NCI-H2029 (cell line): ENCODE data around the gene ROR2.

Experiments
- DNase-seq: peaks from one replicate; lab custom pipeline; 2025; lab: John Stamatoyannopoulos, UW

Gene ROR2

DNA sequence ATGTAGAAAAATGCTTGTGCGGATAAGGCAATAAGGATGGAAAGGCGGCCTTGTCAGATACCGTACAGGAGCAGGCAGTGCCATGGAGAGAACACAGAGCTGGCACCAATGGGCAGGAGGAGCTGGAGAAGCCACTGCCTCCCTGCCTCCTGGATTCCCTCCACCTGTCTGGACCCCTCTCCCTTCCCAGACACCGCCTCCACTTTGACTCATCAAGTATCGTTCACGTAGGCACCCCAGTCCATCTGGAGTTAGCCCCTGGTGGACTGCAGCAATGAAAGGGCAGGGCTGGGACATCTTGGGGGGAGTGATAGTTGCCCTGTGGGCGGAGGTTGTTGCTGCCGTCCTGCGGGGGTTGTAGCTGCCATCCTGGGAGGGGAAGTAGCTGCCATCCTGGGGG is 232.0 kb downstream of the ROR2 start:
- no peak for DNase-seq

DNA sequence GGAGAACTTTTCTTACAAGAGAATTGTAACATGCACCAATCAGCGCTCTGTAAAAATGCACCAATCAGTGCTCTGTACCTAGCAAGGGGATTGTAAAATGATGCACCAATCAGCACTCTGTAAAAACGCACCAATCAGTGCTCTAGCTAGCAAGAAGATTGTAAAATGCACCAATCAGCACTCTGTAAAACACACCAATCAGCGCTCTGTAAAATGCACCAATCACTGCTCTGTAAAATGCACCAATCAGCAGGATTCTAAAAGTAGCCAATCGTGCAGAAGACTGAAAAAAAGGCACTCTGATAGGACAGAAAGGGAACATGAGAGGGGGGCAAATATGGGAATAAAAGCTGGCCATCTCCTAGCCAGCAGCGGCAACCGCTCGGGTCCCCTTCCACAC is 233.2 kb downstream of the ROR2 start:
- DNase-seq = no peak

DNA sequence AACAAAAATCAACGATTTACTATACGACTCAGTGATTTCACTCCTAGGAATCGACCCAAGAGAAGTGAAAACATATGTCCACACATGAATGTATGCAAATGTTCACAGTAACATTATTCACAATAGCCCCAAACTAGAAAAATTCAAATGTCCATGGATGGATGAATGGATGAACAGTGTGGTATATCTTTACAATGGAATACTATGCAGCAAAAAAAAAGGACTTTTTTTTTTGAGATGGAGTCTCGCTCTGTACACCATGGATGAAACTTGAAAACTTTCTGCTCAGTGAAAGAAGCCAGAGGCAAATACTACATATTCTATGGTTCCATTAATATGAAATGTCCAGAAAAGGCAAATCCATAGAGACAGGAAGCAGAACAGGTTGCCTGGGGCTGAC is 233.8 kb downstream of the ROR2 start:
- DNase-seq = no peak

DNA sequence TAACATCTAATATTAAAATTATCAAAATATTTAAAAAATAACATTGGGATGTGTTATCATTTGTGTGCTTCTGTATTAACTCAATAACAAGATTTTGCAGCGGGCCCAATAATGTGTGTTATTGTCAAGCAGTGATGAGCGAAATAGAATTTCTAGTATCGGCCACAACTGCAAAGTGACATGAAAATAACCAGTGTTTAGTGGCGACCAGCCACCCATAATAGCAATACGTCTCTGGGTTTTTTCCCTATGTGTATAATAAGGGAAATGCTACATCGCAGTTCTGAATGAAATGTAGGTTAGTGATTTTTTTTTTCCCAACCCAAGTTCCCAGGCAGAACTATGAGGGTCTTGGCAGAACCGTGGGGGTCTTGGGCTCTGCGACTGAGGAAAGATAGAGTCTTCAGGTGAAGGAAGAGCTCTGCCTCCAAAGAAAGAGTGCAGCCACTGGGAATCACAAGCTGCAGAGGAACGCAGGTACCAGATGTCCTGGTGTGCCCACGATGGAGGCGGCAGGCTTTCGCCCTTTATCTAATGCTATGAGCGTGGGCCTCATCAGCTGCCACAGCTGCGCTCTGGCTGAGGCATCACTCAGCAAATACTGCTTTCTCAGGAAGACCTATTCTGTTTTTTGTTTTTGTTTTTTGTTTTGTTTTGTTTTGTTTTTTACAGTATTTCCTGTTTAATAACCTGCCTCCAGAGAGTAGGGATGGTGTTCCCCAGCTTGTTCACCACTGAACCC is 235.0 kb downstream of the ROR2 start:
- no peak for DNase-seq

DNA sequence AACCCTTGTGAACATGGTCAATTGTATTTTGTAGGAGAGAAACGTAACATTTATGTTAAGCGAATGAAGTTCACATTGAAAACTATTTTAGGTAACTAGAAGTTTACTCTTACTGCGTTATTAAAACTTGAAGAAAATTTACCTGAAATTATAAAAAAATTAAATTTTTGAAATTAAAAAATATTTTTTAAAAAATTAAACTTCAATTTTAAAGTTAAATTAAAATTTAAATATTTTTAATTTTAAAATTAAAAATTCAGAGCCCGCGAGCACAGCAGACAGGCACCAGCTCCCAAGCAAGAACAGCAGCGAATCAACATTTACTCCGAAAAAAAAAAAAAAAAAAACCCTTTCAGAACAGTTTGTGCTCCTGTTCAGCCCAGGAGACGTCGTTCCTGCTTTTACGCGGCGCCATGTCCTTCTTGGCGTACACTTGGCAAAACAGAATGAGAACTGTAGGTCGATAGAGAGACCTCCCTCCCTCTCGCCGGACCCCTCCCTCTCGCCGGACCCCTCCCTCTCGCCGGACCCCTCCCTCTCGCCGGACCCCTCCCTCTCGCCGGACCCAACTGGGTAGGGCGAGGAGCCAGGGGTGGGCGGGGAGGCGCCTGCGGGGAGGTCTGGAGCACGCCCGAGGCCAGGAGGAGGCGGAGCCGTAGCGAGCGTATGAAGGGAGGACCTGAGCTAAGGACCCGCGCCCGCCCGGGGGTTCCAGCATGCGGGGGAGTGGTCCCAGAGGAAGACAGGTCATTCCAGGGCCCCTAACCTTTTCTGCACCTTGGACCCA is 235.8 kb downstream of the ROR2 start:
- DNase-seq = peak; percentile 22

DNA sequence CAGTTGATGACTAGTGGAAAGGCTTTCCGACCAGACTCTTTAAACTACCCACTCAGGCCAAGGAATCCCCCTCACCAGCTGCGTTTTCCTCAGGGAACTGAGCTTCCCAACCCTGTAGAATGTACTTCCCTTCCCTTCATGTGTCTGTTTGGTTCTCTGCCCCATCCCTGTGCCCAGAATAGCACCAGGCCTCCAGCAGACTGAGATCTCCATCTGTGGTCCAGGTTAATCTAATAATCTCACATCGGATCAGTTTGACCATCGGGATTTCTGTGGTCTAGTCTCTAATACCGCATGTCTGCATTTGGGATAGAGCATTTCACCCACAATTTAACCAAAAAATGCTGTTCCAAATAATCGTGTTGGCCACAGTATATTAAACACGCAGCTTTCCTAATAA is 237.2 kb downstream of the ROR2 start:
- no peak for DNase-seq

DNA sequence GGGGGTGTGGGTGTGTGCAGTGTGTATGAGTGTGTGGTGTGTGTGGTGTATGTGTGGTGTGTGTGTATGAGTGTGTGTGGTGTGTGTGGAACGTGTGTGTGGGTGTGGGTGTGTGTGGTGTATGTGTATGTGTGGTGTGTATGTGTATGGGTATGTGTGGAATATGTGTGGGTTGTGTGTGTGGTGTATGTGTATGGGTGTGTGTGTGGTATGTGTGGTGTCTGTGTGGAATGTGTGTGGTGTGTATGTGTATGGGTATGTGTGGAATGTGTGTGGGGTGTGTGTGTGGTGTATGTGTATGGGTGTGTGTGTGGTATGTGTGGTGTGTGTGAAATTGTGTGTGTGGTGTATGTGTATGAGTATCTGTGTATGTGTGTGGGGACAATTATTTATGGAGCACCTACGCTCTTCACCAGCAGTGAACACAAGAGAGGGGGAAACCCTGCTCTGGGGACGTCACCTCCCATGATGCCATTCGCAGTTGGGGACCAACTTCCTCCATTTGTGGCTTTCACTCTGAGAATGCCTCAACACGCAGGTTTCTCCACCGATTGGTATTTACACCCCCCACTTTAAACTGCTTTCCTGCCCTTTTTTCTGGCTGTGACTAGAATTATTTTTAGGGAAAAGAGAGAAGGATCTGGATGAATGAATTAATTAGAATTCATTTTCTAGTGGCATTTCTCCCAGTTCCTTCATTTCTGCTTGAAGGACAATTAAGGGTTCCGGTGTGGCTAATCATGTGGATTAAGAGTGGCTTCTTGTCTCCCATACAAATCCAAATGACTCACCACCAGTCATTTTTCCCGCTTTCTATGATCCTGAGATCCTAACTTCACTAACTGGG is 238.1 kb downstream of the ROR2 start:
- no peak for DNase-seq

DNA sequence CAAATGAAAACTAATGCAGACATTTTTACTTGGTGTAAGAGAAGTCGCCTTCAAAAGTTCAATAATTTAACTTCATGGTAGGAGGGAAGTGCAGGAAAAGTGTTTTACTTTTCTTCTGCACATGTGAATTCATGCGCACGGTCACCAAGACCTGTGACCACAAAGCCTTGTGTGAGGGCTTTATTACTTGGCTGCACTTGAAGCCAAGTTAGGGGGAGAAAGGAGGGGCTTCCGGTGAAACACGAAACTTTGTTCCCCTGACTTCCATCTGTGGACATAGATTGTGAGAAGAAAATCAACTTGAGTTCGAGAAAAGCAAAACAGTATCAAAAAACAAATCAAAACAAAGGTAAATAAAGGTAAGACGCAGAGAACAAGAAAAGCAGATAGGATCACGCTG is 239.9 kb downstream of the ROR2 start:
- no peak for DNase-seq

DNA sequence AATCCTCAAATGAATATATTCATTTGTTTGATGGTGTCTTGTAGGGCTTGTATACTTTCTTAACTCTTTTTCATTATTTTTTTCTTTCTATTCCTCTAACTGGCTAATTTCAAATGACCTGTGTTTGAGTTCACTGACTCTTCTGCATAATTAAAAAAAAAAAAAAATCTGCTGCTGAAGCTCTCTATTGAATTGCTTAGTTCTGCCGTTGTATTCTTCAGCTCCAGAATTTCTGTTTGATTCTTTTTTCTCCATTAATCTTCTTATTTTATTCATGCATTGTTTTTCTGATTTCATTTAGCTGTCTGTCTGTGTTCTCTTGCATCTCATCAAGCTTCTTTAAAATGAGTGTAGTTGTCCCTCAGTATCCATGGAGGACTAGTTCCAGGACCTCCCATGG is 244.6 kb downstream of the ROR2 start:
- no peak for DNase-seq

DNA sequence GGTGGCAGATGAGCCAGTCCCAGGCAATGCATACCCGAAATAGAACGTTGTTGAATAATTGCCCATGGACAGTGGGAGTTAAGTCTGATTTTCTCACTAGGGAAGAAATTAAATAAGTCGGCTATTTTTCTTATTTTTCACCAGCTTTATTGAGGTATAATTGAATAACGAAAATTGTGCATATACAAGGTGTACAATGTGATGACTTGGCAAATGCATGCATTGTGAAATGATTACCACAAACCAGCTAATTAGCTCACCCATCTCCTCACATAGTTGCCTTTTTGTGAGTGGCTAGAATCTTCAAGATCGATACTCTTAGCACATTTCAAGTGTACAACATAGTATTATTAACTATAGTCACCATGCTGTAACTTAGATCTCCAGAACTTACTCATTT is 249.6 kb downstream of the ROR2 start:
- DNase-seq = no peak

DNA sequence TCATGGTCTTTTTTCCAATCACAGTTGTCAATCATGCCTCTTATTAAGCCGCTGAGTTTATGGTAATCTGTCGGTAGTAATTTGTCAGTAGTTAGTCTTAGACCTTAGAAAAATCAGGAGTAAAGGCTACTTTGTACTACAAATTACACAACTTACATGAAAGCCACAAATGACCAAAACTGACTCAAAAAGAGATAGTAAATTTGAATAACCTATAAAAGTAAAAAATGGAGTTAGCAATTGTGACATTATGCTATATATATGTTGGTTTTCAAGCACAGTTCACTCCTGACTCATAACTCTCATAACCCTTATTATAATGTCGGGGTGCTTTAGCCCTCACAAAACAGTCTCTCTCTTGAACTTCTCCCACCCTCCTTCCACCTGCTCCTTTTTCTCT is 251.8 kb downstream of the ROR2 start:
- DNase-seq = no peak

DNA sequence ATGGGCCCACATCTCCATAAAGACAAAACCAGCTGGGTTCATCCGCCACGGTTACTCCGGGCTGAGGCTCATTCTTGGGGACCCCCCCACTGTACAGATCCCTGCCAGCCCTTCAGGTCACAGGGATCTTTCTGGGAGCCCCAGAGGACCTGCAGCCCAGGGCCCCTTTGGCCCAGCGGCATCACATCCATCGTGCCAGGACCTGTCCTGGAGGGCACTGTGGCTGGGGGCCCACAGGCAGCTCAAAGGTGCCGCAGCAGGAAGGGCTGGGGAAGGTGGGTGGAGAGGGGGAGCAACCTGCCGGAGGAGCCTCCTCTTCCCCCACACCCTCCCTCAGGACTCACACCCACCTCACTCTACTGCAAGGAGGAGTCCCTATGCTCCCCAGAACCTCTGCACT is 252.8 kb downstream of the ROR2 start:
- DNase-seq = no peak

DNA sequence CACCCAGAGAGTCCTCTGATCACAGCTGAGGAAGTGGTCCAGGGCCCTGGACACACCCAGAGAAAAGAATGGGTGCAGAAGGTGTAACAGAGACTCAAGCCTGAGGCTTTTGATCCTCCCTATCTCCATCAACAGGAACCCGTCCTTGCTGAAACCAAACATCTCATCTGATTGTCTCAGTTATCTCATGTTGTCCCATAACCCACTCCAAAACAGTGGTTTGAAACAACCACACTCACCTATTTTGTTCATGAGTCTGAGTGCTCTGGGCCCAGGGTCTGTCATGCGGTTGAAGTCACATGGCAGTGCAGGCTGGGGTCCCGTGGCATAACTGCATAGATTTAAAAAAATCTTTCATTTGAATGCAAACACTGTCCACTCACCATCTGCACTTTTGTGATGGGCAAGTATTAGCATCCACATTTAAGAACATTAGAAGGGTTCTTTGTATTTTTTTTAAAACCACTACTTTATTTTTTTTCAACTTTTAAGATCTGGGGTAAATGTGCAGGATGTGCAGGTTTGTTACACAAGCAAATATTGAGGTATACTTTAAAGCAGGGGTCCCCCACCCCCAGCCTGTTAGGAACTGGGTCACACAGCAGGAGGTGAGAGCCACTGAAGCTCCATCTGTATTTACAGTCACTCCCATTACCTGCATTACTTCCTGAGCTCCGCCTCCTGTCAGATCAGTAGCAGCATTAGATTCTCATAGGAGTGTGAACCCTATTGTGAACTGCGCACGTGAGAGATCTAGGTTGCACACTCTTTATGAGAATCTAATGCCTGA is 255.8 kb downstream of the ROR2 start:
- no peak for DNase-seq

DNA sequence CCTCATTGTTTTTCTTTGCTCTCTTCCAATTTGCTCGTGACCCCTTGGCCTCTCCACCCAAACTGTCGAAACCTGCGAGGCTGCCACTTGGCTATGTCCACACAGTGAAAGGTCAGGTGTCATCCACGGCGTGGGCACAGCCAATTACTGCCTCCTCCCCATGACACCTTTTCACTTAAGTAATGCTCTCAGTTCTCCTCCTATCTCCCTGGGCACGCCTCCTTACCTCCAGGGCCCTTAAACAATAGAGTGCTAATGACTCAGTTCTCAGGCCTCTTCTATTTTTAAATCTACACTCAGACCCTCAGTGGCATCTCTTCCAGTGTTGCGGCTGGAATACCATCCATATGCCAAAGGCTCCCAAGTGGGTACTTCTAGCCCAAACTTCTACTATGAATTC is 256.8 kb downstream of the ROR2 start:
- DNase-seq = no peak

DNA sequence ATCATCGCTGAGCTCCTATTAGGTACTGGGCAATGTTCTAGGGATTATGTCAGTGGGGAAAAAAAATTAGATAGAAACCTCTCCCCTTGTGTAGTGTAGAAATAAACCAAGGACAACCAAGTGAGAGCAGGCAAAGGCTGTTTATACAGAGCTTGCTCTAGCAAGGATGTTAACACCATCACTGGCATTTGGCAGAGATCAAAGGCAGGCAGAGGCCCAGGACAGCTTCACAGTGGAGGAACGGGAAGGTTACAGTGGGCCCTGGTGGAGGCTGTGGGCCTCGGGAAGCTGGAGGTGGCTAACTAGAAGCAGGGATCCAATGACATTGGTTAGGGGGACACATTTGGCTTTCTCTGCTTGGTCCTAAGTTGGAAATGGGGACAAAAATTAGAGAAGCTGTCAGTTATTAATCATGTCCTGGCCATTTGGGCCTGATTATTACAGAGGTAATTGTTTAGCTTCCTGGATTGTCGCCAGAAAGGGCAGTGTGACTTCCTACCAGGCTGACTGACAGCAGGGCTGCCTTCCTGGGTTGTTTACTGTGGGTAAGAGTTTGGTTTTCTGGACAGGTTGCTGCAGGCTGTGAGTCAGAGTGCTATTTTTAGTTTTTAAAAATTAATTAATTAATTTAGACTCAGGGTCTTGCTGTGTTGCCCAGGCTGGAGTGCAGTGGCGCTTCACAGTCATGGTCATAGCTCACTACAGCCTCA is 259.3 kb downstream of the ROR2 start:
- no peak for DNase-seq

DNA sequence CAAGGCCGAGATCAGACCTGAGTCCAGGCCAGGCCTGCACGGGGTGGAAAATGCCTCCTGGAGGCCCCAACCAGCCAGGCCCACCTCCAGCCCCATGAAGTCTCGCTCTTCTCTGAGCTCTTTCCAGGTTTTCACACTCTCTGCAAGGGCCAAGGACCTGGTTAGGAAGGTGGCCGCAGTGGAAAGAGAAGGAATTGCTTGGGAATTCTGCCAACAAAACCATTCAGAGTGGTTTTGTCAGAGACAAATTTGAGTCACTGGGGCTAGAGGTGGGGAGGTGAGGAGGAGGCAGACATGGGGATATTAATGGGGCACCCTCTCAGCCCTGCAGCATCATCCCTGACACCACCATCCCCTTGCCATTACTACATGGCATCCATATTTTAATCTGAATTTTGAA is 261.0 kb downstream of the ROR2 start:
- no peak for DNase-seq

DNA sequence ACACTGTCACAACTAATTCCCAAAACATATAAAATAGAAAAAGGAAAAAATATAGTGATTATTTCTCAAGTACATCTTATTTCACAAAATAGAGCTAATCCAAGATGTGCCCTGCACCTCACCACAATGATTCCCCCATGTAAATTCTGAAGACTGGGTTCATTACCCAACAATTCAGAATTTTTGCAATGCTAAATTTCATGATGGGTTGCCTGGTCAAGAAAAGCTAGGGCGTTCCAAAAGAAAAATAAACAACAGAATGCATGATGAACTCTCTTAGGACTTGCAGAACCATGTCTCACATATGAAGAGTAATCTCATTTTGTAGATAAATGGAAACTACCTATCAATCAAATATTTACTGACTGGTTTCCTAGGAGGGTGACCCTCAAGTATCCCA is 266.8 kb downstream of the ROR2 start:
- no peak for DNase-seq

DNA sequence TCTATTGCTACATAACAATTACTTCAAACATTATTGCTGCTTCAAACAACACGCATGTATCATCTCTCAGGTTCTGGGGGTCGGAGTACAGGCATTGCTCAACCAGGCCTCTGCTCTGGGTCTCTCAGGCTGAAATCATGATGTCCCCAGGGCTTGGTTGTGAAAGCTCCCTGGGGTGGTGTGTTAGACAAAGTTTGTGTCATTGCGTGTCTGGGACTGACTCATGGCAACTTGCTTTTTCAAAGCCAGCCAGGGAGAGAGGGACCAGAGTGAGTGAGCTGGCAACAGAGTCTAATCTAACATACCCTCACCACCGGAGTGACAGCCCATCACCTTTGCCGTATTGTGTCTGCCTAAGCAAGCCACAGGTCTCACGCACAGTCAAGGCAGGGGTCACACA is 267.2 kb downstream of the ROR2 start:
- no peak for DNase-seq

DNA sequence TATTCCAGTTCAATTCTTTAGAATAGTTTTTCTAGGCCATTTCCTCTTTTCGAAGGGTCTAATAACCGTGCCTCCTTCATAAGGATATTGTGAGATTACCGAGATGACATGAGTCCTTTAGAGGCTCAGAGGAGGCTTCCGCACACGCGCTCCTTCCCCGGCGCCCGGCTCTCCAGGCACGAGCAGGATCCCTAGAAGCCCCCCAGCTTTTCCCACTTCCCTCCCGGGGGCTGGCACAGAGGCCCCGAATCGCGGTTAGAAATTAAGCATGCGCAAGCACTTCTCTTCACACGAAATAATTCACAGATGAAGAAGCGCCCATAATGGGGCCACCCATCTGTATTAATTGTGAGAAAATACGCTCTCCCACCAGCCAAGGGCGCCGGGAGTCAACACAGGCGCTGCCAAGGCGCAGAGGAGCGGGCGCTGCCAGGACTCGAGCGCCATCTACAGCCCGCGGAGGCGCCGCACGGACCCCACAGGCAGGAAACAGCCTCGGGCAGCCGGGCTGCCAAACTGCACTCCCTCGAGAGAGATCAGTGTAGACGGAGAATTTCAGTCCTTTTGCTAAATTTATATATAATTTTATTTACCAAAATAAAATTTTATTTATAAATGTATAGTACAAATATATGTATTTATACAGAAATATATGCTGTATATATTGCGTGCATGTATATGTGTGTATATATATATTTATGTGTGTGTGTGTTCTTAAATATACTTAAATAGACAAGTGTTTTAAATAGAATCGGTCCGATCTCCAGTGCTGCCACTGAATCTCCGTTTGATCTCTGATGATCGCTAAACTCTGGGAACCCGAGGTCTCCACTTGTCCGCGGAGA is 268.3 kb downstream of the ROR2 start:
- peak; percentile 62 for DNase-seq

DNA sequence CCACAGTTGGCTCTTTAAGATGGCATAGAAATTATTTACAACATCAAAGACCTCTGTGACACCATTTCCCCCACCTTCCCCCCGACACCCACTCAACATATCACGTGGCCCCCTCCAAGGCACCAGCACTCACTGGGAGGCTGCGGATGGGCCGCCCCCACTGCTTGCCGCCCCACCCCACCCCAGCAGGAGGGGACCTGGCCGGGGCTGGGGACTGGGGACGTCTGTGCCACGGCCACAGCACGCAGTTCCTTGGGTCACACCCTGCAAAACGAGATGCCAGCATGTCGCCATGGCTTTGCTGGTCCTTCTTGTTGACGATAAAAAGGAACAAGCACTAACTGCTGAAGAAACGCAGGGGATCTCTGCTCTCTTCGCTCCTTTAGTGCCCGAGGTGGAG is 269.0 kb downstream of the ROR2 start:
- DNase-seq = no peak
